Neural progenitor cell (in vitro differentiated cells): Measurements from ENCODE around the gene PPP1R14B. TPM values are rescaled to one million over a fixed set of nuclear protein-coding genes. Genes with fewer than 3 reads are reported as not detected.

Experiments
- DNase-seq: peaks from one replicate; pipeline ENCODE4 v3.0.0-alpha.2; 2016; ENCODE audit warnings: low spot score
- H2AFZ ChIP-seq: fragments of 200-600 bp; sonication (generic); replicated peaks from 2 replicates; pipeline ENCODE4 v1.6.1; 2016; ENCODE audit warnings: antibody characterized with exemption
- H3F3A ChIP-seq: fragments of 200-600 bp; sonication (generic); 2 replicates; pipeline ENCODE4 v1.6.1; 2016; ENCODE audit warnings: antibody characterized with exemption, low read depth
- H3K27ac ChIP-seq: fragments of 200-600 bp; sonication (generic); 2 replicates; pipeline ENCODE4 v1.5.1; 2016; ENCODE audit warnings: mild to moderate bottlenecking
- H3K27me3 ChIP-seq: fragments of 200-600 bp; sonication (generic); 2 replicates; pipeline ENCODE4 v1.6.1; 2016; ENCODE audit warnings: mild to moderate bottlenecking, moderate library complexity
- H3K36me3 ChIP-seq: fragments of 200-600 bp; sonication (generic); 2 replicates; pipeline ENCODE4 v1.5.1; 2016
- H3K4me1 ChIP-seq: fragments of 200-600 bp; sonication (generic); 2 replicates; pipeline ENCODE4 v1.6.1; 2016; ENCODE audit warnings: mixed run types
- H3K4me2 ChIP-seq: fragments of 200-600 bp; sonication (generic); 2 replicates; pipeline ENCODE4 v1.6.1; 2016
- H3K4me3 ChIP-seq: fragments of 200-600 bp; sonication (generic); 2 replicates; pipeline ENCODE4 v1.5.1; 2016
- H3K79me2 ChIP-seq: fragments of 200-600 bp; sonication (generic); 2 replicates; pipeline ENCODE4 v1.6.1; 2016; ENCODE audit warnings: low read depth
- H3K9ac ChIP-seq: fragments of 200-600 bp; sonication (generic); 2 replicates; pipeline ENCODE4 v1.6.1; 2016
- H3K9me3 ChIP-seq: fragments of 200-600 bp; sonication (generic); 2 replicates; pipeline ENCODE4 v1.5.1; 2016; ENCODE audit warnings: low read depth
- H4K20me1 ChIP-seq: fragments of 200-600 bp; sonication (generic); 2 replicates; pipeline ENCODE4 v1.6.1; 2016; ENCODE audit warnings: low read depth
- H3K27ac Mint-ChIP-seq: 3 replicates; pipeline ENCODE4 v1.8.0; 2021; ENCODE audit warnings: mixed read lengths
- H3K27me3 Mint-ChIP-seq: 2 replicates; pipeline ENCODE4 v1.8.0; 2022; ENCODE audit warnings: low read depth, mild to moderate bottlenecking, inconsistent platforms, moderate library complexity, mixed read lengths; ENCODE audit not compliant: insufficient read depth
- H3K36me3 Mint-ChIP-seq: 3 replicates; pipeline ENCODE4 v1.8.0; 2021; ENCODE audit warnings: mixed read lengths
- H3K4me1 Mint-ChIP-seq: 3 replicates; pipeline ENCODE4 v1.8.0; 2021; ENCODE audit warnings: mixed read lengths
- H3K4me3 Mint-ChIP-seq: 3 replicates; pipeline ENCODE4 v1.8.0; 2021; ENCODE audit warnings: mild to moderate bottlenecking, moderate library complexity, mixed read lengths
- H3K9me3 Mint-ChIP-seq: 3 replicates; pipeline ENCODE4 v1.8.0; 2020; ENCODE audit warnings: mixed read lengths
- CTCF ChIP-seq: fragments of 200-600 bp; sonication (generic); IDR thresholded peaks from 2 replicates; pipeline ENCODE4 v1.5.1; 2017; ENCODE audit warnings: antibody characterized with exemption, mild to moderate bottlenecking
- EZH2 ChIP-seq: fragments of 200-600 bp; sonication (generic); IDR thresholded peaks from 2 replicates; pipeline ENCODE4 v1.6.1; 2017; ENCODE audit warnings: antibody characterized with exemption, mild to moderate bottlenecking, moderate library complexity
- EZH2phosphoT487 ChIP-seq: fragments of 200-600 bp; sonication (generic); IDR thresholded peaks from 2 replicates; pipeline ENCODE4 v1.6.1; 2017; ENCODE audit warnings: antibody characterized with exemption
- small RNA-seq: library from RNA; depleted of rRNA; stranded (forward); fragments of <200 nt; gene quantifications from one replicate; pipeline ENCODE3, GENCODE V24; 2015
- total RNA-seq: library from RNA; depleted of rRNA; stranded (reverse); fragments of >200 nt; gene quantifications from 2 replicates; pipeline ENCODE4 v1.2.3, GENCODE V29; 2015; ENCODE audit warnings: low replicate concordance

Gene PPP1R14B
- total RNA-seq, 1 donor from 2014 or later = 107 TPM

DNA sequence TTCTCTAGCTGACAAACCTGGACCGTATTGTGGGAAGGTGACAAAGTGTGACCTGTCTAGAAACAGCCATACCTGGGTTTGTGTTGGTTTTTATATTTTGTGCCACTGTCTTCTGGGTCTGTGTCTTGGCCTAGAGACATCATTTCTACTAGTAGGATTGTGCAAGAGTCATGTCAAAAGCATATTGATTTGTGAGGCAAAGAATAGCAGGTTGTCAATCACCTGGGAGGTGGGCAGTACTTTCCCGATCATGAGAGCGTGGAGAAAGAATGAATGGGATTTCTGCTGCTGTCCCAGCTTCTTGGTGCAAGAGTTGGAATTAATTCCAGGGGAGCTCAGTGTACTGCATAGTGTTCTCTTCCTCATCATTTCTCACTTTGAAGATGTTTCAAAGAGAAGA, 45.2 kb downstream of the PPP1R14B start:
- H2AFZ ChIP-seq = no peak overlapping the region
- no peak overlapping the region for H3K4me3 ChIP-seq
- no peaks in the 10 kb centered on the region for H3K27me3 Mint-ChIP-seq
- H3K4me3 Mint-ChIP-seq = no peak overlapping the region
- no peak overlapping the region for H3K27ac Mint-ChIP-seq
- no peaks in the 10 kb centered on the region for H3K9me3 ChIP-seq
- peaks cover 8% of the 10 kb centered on the region for H3K4me1 ChIP-seq
- H3K27me3 ChIP-seq = no peaks in the 10 kb centered on the region
- peaks cover 45% of the 10 kb centered on the region for H3K36me3 Mint-ChIP-seq
- H3K36me3 ChIP-seq = peaks cover 5% of the 10 kb centered on the region
- H3K79me2 ChIP-seq = no peaks in the 10 kb centered on the region
- no peak for DNase-seq
- H4K20me1 ChIP-seq = peaks cover 61% of the 10 kb centered on the region
- TF ChIP-seq EZH2phosphoT487 = no peak
- no peak for TF ChIP-seq EZH2
- TF ChIP-seq CTCF = no peak
- peaks cover 12% of the 10 kb centered on the region for H3K4me1 Mint-ChIP-seq
- H3K4me2 ChIP-seq = no peak overlapping the region
- no peaks in the 10 kb centered on the region for H3K9me3 Mint-ChIP-seq
- no peak overlapping the region for H3K9ac ChIP-seq
- no peak overlapping the region for H3K27ac ChIP-seq
- H3F3A ChIP-seq = peaks cover 45% of the 10 kb centered on the region

DNA sequence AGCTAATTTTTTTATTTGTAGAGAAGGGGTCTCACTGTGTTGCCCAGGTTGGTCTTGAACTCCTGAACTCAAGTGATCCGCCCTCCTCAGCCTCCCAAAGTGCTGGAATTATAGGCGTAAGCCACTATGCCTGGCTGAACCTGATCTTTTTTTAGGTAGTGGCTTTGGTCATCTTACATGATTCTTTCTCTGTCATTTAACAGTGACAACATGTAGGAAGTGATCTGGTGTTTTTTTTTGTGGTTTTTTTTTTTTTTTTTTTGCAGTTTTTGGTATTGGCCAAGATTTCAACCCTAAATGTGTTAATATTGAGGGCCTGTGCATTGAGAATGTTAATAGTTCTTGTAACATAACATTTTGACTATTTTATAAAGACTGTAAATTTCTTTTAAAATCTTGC, 48.2 kb downstream of the PPP1R14B start:
- peaks cover 38% of the 10 kb centered on the region for H4K20me1 ChIP-seq
- H3K4me3 Mint-ChIP-seq = no peak overlapping the region

GRCh38 chr11:64196626-64197025, 50.1 kb downstream of the PPP1R14B start:
- Histone ChIP-seq H3F3A (peaks cover 12% of the 10 kb centered on the region), H3K27ac (no peak overlapping the region), H3K4me1 (no peaks in the 10 kb centered on the region), H3K79me2 (peaks cover 11% of the 10 kb centered on the region), H3K4me2 (no peak overlapping the region), H3K9ac (no peak overlapping the region), H4K20me1 (peaks cover 20% of the 10 kb centered on the region), H3K4me3 (no peak overlapping the region), H3K36me3 (peaks cover 17% of the 10 kb centered on the region), H2AFZ (no peak overlapping the region), H3K27me3 (no peaks in the 10 kb centered on the region), H3K9me3 (no peaks in the 10 kb centered on the region)
- DNase-seq = no peak
- Mint-ChIP-seq H3K36me3 (peaks cover 47% of the 10 kb centered on the region), H3K27ac (no peak overlapping the region), H3K9me3 (no peaks in the 10 kb centered on the region), H3K27me3 (peaks cover 2% of the 10 kb centered on the region), H3K4me1 (no peaks in the 10 kb centered on the region), H3K4me3 (no peak overlapping the region)
- TF ChIP-seq EZH2phosphoT487 (no peak), EZH2 (no peak), CTCF (no peak)

More for the DNA sequence above, 48.2 kb downstream of the PPP1R14B start:
- Histone ChIP-seq H2AFZ (no peak overlapping the region), H3K27me3 (no peaks in the 10 kb centered on the region), H3K27ac (no peak overlapping the region), H3K9ac (no peak overlapping the region), H3K9me3 (no peaks in the 10 kb centered on the region), H3K4me2 (no peak overlapping the region), H3K4me3 (no peak overlapping the region), H3K79me2 (peaks cover 11% of the 10 kb centered on the region), H3F3A (peaks cover 28% of the 10 kb centered on the region), H3K4me1 (peaks cover 8% of the 10 kb centered on the region), H3K36me3 (peaks cover 17% of the 10 kb centered on the region)
- Mint-ChIP-seq H3K36me3 (peaks cover 50% of the 10 kb centered on the region), H3K4me1 (peaks cover 4% of the 10 kb centered on the region), H3K9me3 (no peaks in the 10 kb centered on the region), H3K27me3 (peaks cover 2% of the 10 kb centered on the region), H3K27ac (no peak overlapping the region)
- TF ChIP-seq EZH2 (no peak), CTCF (no peak), EZH2phosphoT487 (no peak)
- DNase-seq = no peak

Small RNA genes lying within 50 kb of the gene (small RNA-seq; reads per million reads assigned to genes)
- not detected for gene RF00019

Other genes with a start within 250 kb of the PPP1R14B start
- 0.11 and 0.12 TPM in 2 replicates for gene FLRT1, start 211.0 kb downstream of the PPP1R14B start, total RNA-seq
- gene MACROD1, start 80.8 kb downstream of the PPP1R14B start, total RNA-seq = 11.9 and 27.8 TPM in 2 replicates
- gene STIP1, start 60.8 kb downstream of the PPP1R14B start, total RNA-seq = 252 and 254 TPM in 2 replicates
- gene FERMT3, start 40.2 kb downstream of the PPP1R14B start, total RNA-seq = 0.31 TPM in 1 of 2 replicates, not detected in the other
- gene TRPT1, start 20.8 kb downstream of the PPP1R14B start, total RNA-seq = 17.5 and 63.4 TPM in 2 replicates
- gene NUDT22, start 20.7 kb downstream of the PPP1R14B start, total RNA-seq = 23.5 and 28.8 TPM in 2 replicates
- 3.9 and 18.1 TPM in 2 replicates for gene DNAJC4, start 16.4 kb downstream of the PPP1R14B start, total RNA-seq
- 2.3 and 6.8 TPM in 2 replicates for gene VEGFB, start 12.4 kb downstream of the PPP1R14B start, total RNA-seq
- gene FKBP2, start 5.8 kb downstream of the PPP1R14B start, total RNA-seq = 5.3 and 25.1 TPM in 2 replicates
- 15.6 and 43.4 TPM in 2 replicates for gene PLCB3, start 4.6 kb upstream of the PPP1R14B start, total RNA-seq
- gene BAD, start 37.7 kb upstream of the PPP1R14B start, total RNA-seq = 19.0 and 49.6 TPM in 2 replicates
- gene GPR137, start 38.9 kb upstream of the PPP1R14B start, total RNA-seq = 4.9 and 30.8 TPM in 2 replicates
- gene KCNK4, start 44.4 kb upstream of the PPP1R14B start, total RNA-seq = 0.19 TPM in 1 of 2 replicates, not detected in the other
- gene CATSPERZ, start 53.4 kb upstream of the PPP1R14B start, total RNA-seq = 0.22 TPM in 1 of 2 replicates, not detected in the other
- 5.5 and 22.0 TPM in 2 replicates for gene ESRRA, start 58.6 kb upstream of the PPP1R14B start, total RNA-seq
- 257 and 284 TPM in 2 replicates for gene TRMT112, start 70.6 kb upstream of the PPP1R14B start, total RNA-seq
- gene PRDX5, start 71.2 kb upstream of the PPP1R14B start, total RNA-seq = 111 and 182 TPM in 2 replicates
- gene CCDC88B, start 93.3 kb upstream of the PPP1R14B start, total RNA-seq = 0.62 and 9.0 TPM in 2 replicates
- 12.7 and 16.9 TPM in 2 replicates for gene RPS6KA4, start 112.2 kb upstream of the PPP1R14B start, total RNA-seq